D721Med (cell line): ENCODE data around the gene ZMYM3.
A peak's percentile ranks its signal among the peaks of the same experiment; 100 is the strongest.
"Not testable (repeated sequence)": the region's sequence is repeated elsewhere in the genome, so short reads cannot be mapped to it uniquely, and the experiment has no call there.

Experiments used
- DNase-seq: peaks from one replicate; pipeline ENCODE4 v3.0.0; 2011; ENCODE audit warnings: low spot score; ENCODE audit not compliant: insufficient read length
- FAIRE-seq: peaks from 2 replicates; lab custom pipeline; 2011; peaks lifted over from hg19 to GRCh38; lab: Jason Lieb, UNC
- TF ChIP-seq, protein P1 (sequence below): IDR thresholded peaks from 2 replicates; pipeline ENCODE4 v1.5.1; 2012; ENCODE audit warnings: mild to moderate bottlenecking, control low read depth; ENCODE audit not compliant: insufficient read depth; ENCODE audit errors: missing control alignments

Gene ZMYM3

DNA sequence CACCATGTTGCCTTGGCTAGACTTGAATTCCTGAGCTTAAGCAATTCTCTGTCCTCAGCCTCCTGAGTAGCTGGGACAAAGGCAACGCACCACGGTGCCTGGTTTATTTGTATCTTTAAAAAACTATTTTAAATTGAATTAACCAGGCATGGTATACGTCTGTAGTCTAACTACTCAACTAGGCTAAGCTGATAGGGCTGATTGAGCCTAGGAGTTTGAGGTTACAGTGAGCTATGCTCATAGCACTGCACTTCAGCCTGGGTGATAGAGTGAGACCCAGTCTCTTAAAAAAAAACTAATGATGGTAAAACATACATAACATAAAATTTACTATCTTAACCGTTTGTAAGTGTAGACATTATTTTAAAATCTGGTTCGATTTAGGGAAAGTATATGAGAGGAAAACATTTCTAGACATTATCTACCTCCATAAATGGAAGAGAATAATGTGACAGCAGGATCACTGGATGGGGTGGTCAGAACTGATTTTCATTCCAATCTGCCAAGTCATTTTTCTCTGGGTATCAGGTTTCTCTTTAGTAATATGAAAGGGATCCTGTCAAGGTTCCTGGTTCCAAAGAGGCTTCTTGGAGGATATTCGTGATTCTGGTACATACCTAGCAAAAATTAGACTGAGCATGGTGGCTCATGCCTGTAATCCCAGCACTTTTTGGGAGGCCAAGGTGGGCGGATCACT is 38.9 kb upstream of the ZMYM3 start:
- DNase-seq (no peak), FAIRE-seq (no peak)
- TF ChIP-seq, protein P1, sequence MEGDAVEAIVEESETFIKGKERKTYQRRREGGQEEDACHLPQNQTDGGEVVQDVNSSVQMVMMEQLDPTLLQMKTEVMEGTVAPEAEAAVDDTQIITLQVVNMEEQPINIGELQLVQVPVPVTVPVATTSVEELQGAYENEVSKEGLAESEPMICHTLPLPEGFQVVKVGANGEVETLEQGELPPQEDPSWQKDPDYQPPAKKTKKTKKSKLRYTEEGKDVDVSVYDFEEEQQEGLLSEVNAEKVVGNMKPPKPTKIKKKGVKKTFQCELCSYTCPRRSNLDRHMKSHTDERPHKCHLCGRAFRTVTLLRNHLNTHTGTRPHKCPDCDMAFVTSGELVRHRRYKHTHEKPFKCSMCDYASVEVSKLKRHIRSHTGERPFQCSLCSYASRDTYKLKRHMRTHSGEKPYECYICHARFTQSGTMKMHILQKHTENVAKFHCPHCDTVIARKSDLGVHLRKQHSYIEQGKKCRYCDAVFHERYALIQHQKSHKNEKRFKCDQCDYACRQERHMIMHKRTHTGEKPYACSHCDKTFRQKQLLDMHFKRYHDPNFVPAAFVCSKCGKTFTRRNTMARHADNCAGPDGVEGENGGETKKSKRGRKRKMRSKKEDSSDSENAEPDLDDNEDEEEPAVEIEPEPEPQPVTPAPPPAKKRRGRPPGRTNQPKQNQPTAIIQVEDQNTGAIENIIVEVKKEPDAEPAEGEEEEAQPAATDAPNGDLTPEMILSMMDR: no peak

DNA sequence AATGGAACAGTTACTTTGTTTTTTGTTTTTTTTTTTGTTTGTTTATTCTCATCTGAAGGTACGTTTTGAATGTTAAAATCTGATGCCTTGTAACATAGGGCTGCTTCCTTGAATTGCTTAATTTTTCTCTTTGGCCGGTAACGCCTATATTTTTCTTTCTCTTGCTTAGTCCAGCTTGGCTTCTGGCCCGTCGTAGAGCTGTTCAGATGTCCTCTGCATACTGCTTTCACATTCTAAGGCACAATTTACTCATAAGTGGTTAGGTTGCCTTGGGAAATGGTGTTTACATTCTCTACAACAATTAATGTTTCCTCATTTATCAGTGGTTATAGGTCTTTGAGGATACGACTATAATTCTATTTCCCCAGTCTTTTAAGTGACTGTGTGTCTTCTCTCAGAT is 37.4 kb upstream of the ZMYM3 start:
- TF ChIP-seq, protein P1: no peak
- FAIRE-seq (no peak), DNase-seq (no peak)

DNA sequence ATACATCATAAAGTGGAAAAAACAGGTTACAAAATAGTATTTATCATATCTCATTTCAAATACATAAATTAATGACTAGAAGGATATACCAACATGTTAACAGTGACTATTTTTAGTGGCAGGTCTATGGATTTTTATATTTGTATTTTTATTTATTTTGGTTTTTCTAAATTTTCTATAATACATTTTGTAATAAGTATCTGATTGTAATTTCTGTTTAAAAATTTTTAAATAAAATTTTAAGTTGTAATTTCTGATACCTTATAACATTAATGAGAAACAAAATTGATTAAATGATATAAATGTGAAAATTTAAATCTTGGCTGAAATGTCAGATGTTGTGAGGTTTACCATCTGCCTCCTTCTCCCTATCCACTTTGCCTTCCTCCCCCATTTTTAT is 32.0 kb upstream of the ZMYM3 start:
- TF ChIP-seq, protein P1: no peak
- FAIRE-seq: no peak
- no peak for DNase-seq

DNA sequence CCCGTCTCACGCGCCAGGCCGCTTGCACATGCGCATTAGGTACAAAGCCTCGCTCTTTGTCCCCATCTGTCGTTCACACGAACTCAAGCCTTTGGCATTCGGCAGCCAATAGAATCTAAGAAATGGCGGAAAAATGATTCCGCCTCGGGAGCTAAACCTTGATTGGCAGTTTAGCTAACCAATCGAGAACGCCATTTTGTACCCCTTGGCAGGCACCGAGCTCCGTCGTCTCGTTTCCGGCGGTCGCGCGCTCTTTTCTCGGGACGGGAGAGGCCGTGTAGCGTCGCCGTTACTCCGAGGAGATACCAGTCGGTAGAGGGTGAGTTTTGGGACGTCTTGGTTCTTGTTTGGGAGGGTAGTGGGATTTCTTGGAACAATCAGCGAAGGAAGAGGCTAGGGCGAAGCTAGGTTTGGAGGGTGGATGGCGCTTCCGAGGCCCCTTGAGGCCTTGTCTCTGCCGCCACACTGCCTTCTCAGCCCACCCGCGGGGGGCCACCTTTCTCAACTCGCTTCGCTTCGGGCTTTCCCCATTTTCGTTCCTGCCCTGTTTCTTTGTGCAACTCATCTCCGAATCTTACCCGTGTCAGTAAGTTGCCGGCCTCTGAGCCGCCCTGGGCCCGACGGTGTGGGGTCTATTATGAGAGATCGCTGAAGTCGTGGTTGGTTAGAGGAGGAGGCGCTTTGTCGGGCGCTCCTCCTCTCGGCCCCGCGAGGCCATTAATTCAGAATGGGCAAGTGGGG is 29.6 kb upstream of the ZMYM3 start, which contains the start of gene NONO:
Gene NONO, plus strand, starts transcription at position 233 of the 741 bp plus-strand sequence. CDS start 7,003 bp downstream, outside the sequence.
- TF ChIP-seq, protein P1: no peak

DNA sequence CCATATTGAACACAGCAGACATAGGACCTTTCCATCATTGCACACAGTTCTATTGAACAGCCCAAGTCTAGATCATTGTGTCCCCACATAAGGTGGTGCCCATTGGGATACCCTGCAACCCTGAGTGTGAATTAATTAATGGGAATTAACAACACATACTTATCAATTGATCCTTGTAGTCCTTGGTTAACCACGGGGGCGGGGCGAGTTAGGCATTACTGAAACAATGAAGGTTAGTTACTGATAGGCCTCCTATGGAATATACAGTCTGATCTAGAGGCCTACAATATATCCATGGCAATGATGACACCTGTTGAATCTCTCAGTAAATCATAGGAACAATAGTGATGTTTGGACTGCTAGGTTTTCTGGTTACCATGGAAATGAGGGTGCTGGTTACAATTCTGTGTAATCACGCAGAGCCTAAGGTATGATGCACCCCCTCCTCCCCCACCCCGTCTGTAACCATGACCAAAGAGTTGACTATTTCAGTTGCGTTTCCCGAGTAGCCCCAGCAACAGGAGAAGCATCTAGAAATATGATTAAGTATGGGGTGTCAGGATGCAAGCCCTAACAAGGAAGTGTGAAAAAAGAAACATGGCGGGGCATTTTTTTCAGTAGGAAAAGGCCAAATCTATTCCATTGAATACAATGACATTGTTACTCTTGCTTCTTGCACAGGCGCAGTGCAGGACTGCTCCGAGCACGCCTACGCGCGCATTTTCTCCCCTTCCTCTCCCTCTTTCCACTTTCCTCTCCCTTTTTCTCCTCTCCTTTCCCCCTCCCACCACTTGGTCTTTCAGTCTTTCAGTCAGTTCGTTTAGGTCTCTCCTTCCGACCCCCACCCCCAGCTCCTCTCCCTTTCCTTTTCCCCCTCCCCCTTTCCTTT is 28.8 kb upstream of the ZMYM3 start:
- no peak for FAIRE-seq
- DNase-seq: no peak
- TF ChIP-seq, protein P1: no peak

More for the DNA sequence above, 29.6 kb upstream of the ZMYM3 start, which contains the start of gene NONO:
- FAIRE-seq: peak; percentile 35
- DNase-seq: peak; percentile 21

DNA sequence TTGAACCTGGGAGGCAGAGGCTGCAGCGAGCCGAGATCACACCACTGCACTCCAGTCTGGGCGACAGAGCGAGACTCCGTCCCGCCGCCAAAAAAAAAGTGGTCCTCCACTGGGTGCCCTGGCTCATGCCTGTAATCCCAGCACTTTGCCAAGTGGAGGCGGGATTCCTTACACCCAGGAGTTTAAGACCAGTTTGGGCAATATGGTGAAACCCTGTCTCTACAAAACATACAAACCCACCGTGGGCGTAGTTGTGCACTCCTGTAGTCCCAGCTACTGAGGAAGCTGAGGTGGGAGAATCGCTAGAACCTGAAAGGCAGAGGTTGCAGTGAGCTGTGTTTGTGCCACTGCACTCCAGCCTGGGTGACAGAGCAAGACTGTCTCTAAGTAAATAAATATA is 27.4 kb upstream of the ZMYM3 start:
- FAIRE-seq, DNase-seq: not testable (repeated sequence)

DNA sequence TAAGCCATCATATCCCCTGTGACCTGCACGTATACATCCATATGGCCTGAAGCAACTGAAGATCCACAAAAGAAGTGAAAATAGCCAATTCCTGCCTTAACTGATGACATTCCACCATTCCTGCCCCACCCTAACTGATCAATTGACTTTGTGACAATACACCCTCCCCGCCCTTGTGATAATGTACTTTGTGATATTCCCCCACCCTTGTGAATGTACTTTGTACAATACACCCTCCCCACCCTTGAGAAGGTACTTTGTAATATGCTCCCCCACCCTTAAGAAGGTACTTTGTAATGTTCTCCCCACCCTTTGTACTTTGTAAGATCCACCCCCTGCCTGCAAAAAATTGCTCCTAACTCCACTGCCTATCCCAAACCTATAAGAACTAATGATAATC is 18.4 kb upstream of the ZMYM3 start:
- DNase-seq, FAIRE-seq: not testable (repeated sequence)
